ENCODE data around the gene MTHFD2. TPM values are rescaled to one million over a fixed set of nuclear protein-coding genes. Genes with fewer than 3 reads are reported as not detected.

MTHFD2 gene
- total RNA-seq, 3 donors from 2014 or later (not counting 1 experiment from before 2014, with no cell fraction given): 28.7 to 41.1 (median 40.5) TPM

GRCh38 chr2:74198023-74198460, 373 bp upstream of the MTHFD2 start:
- intact Hi-C loops (cut with micrococcal nuclease): loop anchor here (1.0 kb wide), 2 partner anchors 8 to 20 kb away; partner anchors contain the start of gene MOB1A
- H3K27ac ChIP-seq (ENCODE audit: low read length): peak overlapping the region; percentile 84
- Mint-ChIP-seq H3K9me3 (no peaks in the 10 kb centered on the region), H3K27ac (peak overlapping the region; percentile 98 to 99), H3K4me1 (peaks cover 30% of the 10 kb centered on the region in 2 donors), H3K4me3 (peak overlapping the region; percentile 99), H3K36me3 (no peaks in the 10 kb centered on the region), H3K27me3 (ENCODE audit: low read depth in 2 of 2) (no peaks in the 10 kb centered on the region)
- H3K4me1 ChIP-seq (ENCODE audit: control insufficient read depth, insufficient read depth, low read length): peaks cover 15% of the 10 kb centered on the region
- TF ChIP-seq, protein P1, sequence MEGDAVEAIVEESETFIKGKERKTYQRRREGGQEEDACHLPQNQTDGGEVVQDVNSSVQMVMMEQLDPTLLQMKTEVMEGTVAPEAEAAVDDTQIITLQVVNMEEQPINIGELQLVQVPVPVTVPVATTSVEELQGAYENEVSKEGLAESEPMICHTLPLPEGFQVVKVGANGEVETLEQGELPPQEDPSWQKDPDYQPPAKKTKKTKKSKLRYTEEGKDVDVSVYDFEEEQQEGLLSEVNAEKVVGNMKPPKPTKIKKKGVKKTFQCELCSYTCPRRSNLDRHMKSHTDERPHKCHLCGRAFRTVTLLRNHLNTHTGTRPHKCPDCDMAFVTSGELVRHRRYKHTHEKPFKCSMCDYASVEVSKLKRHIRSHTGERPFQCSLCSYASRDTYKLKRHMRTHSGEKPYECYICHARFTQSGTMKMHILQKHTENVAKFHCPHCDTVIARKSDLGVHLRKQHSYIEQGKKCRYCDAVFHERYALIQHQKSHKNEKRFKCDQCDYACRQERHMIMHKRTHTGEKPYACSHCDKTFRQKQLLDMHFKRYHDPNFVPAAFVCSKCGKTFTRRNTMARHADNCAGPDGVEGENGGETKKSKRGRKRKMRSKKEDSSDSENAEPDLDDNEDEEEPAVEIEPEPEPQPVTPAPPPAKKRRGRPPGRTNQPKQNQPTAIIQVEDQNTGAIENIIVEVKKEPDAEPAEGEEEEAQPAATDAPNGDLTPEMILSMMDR (IDR thresholded peaks at IDR 0.05): no peak
- 29% methylated on average over 16 of the region's 18 CpGs for WGBS (ENCODE audit: insufficient coverage)
- no peak for ATAC-seq
- no peak for DNase-seq
- H3K4me3 ChIP-seq (ENCODE audit: low read length): peak overlapping the region; percentile 71
- no peaks in the 10 kb centered on the region for H3K9me3 ChIP-seq (ENCODE audit: control insufficient read depth, insufficient read depth, low read length)
- no peaks in the 10 kb centered on the region for H3K36me3 ChIP-seq (ENCODE audit: control insufficient read depth, insufficient read depth, low read length)
- no peaks in the 10 kb centered on the region for H3K27me3 ChIP-seq (ENCODE audit: control insufficient read depth, insufficient read depth, low read length)

DNA sequence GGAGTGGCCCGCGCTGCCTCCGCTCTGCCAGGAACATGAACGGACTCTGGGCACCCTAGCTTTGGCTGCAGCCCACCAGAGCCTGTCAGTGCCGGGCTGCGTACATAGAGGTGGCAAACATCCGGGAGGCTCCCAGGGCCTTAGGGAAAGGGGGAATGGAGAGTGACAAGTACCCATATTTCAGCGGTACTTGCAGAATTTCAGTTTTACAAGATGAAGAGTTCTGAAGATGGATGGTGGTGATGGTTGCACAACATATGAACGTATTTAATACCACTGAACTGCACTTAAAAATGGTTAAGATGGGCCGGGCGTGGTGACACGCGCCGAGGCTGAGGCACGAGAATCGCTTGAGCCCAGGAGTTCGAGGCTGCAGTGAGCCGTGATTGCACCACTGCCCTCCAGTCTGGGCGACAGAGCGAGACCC, 873 bp downstream of the MTHFD2 start:
- H3K4me3 Mint-ChIP-seq: peak overlapping the region; percentile 99
- H3K36me3 Mint-ChIP-seq: no peaks in the 10 kb centered on the region
- H3K27ac Mint-ChIP-seq: peak overlapping the region; percentile 98 to 99
- TF ChIP-seq, protein P1 (IDR thresholded peaks at IDR 0.05): no peak
- Histone ChIP-seq H3K27me3 (ENCODE audit: control insufficient read depth, insufficient read depth, low read length) (no peaks in the 10 kb centered on the region), H3K4me3 (ENCODE audit: low read length) (peak overlapping the region; percentile 71), H3K9me3 (ENCODE audit: control insufficient read depth, insufficient read depth, low read length) (no peaks in the 10 kb centered on the region), H3K27ac (ENCODE audit: low read length) (peak overlapping the region; percentile 84), H3K36me3 (ENCODE audit: control insufficient read depth, insufficient read depth, low read length) (no peaks in the 10 kb centered on the region), H3K4me1 (ENCODE audit: control insufficient read depth, insufficient read depth, low read length) (peaks cover 16% of the 10 kb centered on the region)
- H3K27me3 Mint-ChIP-seq (ENCODE audit: low read depth in 2 of 2): no peaks in the 10 kb centered on the region
- intact Hi-C loops (cut with micrococcal nuclease): no loop called here
- no peak for ATAC-seq
- no peak for DNase-seq
- peaks cover 31% of the 10 kb centered on the region in 2 donors for H3K4me1 Mint-ChIP-seq
- 2% methylated on average over 18 of the region's 20 CpGs for WGBS (ENCODE audit: insufficient coverage)
- no peaks in the 10 kb centered on the region for H3K9me3 Mint-ChIP-seq

DNA sequence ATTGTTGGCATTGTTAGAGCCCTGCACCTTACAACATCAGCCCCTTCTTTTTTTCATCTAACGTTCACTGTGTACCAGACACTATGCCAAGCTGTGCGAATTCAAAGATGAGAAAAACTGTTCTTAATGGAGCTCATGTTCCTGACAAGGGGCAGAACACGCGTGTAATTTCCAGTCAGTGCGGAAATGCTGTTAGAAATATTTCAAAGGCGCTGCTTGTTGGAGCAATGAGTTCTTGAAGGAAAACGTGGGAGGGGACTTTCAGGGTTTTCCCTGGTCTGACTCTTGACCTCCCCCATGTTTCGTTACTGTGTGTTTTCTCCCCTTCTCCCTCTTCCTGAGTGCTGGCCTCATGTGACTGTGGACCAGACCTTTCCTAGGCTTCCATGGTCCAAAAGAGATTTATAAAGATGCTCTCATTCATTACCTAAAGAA, 1.5 kb downstream of the MTHFD2 start:
- no peaks in the 10 kb centered on the region for H3K9me3 Mint-ChIP-seq
- peak overlapping the region; percentile 98 to 99 for H3K27ac Mint-ChIP-seq
- intact Hi-C loops (cut with micrococcal nuclease): no loop called here

More for the DNA sequence above, 1.5 kb downstream of the MTHFD2 start:
- WGBS (ENCODE audit: insufficient coverage): 70% methylated on average over 8 of the region's 8 CpGs
- H3K27me3 ChIP-seq (ENCODE audit: control insufficient read depth, insufficient read depth, low read length): no peaks in the 10 kb centered on the region
- DNase-seq: peak in 1 of 2 donors; percentile 41
- no peaks in the 10 kb centered on the region for H3K36me3 Mint-ChIP-seq
- no peak overlapping the region for H3K4me3 ChIP-seq (ENCODE audit: low read length)
- peak overlapping the region; percentile 84 for H3K27ac ChIP-seq (ENCODE audit: low read length)
- H3K27me3 Mint-ChIP-seq (ENCODE audit: low read depth in 2 of 2): no peaks in the 10 kb centered on the region
- H3K9me3 ChIP-seq (ENCODE audit: control insufficient read depth, insufficient read depth, low read length): no peaks in the 10 kb centered on the region
- peaks cover 21% of the 10 kb centered on the region for H3K4me1 ChIP-seq (ENCODE audit: control insufficient read depth, insufficient read depth, low read length)
- peak overlapping the region; percentile 99 for H3K4me3 Mint-ChIP-seq
- TF ChIP-seq, protein P1 (IDR thresholded peaks at IDR 0.05): no peak
- H3K36me3 ChIP-seq (ENCODE audit: control insufficient read depth, insufficient read depth, low read length): no peaks in the 10 kb centered on the region
- peaks cover 36% of the 10 kb centered on the region in 2 donors for H3K4me1 Mint-ChIP-seq
- no peak for ATAC-seq

Measured in natural killer cell (primary cell).